Brain microvascular endothelial cell (primary cell): ENCODE measurements around the gene TDRD1.

Source experiments
- DNase-seq: peaks from one replicate; pipeline ENCODE4 v3.0.0-alpha.2; 2020
- H3K27ac ChIP-seq: fragments of 250-450 bp; sonication (Bioruptor Pico); 2 replicates; pipeline ENCODE4 v1.5.1; 2020; ENCODE audit warnings: mild to moderate bottlenecking, moderate library complexity
- H3K27me3 ChIP-seq: fragments of 250-450 bp; sonication (Bioruptor Pico); replicated peaks from 2 replicates; pipeline ENCODE4 v1.5.1; 2020; ENCODE audit warnings: mild to moderate bottlenecking
- H3K36me3 ChIP-seq: fragments of 250-450 bp; sonication (Bioruptor Pico); replicated peaks from 2 replicates; pipeline ENCODE4 v1.5.1; 2020; ENCODE audit warnings: mild to moderate bottlenecking
- H3K4me3 ChIP-seq: 2 replicates; pipeline ENCODE4 v1.5.1; 2011; ENCODE audit warnings: low read depth, mild to moderate bottlenecking, control low read depth, low read length, moderate library complexity
- in situ Hi-C: cut with HindIII; loops from 2 replicates; pipeline ENCODE4 v1.10.0; 2017; ENCODE audit warnings: low sequenced_read_pairs, low pct_ligation_motif_present
- TF ChIP-seq, protein P1 (sequence below): IDR thresholded peaks from 2 replicates; pipeline ENCODE4 v1.5.1; 2011; ENCODE audit warnings: low read depth, mild to moderate bottlenecking, moderate library complexity, low read length, control low read depth, inconsistent platforms; ENCODE audit errors: missing control alignments

The TDRD1 gene

GRCh38 chr10:114188001-114188400 lies 8.8 kb downstream of the TDRD1 start:
- in situ Hi-C loops = no loop called here
- DNase-seq = no peak
- Histone ChIP-seq H3K27me3 (no peaks in the 10 kb centered on the region), H3K36me3 (no peaks in the 10 kb centered on the region), H3K27ac (no peak overlapping the region), H3K4me3 (no peak overlapping the region)
- TF ChIP-seq, protein P1, sequence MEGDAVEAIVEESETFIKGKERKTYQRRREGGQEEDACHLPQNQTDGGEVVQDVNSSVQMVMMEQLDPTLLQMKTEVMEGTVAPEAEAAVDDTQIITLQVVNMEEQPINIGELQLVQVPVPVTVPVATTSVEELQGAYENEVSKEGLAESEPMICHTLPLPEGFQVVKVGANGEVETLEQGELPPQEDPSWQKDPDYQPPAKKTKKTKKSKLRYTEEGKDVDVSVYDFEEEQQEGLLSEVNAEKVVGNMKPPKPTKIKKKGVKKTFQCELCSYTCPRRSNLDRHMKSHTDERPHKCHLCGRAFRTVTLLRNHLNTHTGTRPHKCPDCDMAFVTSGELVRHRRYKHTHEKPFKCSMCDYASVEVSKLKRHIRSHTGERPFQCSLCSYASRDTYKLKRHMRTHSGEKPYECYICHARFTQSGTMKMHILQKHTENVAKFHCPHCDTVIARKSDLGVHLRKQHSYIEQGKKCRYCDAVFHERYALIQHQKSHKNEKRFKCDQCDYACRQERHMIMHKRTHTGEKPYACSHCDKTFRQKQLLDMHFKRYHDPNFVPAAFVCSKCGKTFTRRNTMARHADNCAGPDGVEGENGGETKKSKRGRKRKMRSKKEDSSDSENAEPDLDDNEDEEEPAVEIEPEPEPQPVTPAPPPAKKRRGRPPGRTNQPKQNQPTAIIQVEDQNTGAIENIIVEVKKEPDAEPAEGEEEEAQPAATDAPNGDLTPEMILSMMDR = no peak

GRCh38 chr10:114188900-114189299 lies 9.7 kb downstream of the TDRD1 start:
- in situ Hi-C loops = no loop called here
- Histone ChIP-seq H3K36me3 (no peaks in the 10 kb centered on the region), H3K4me3 (no peak overlapping the region), H3K27me3 (no peaks in the 10 kb centered on the region), H3K27ac (no peak overlapping the region)
- TF ChIP-seq, protein P1 = no peak
- DNase-seq = no peak

DNA sequence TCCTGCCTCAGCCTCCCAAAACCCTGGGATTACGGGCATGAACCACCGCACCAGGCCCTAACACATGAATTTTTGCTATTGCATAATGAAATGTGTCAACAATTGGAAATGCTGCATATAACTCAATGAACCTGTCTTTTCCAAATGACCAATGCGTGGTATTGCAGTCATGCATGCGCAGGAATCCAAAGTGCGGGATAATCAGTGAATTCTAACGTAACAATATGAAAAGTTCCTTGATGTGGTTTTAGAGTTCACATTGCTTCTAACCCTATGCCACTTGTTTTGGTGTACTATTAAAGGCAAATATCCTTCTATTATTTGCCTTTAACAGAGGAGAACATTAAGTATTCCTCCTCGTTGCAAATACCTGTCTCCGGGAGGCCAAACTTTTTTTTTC lies 10.5 kb downstream of the TDRD1 start:
- no peak for DNase-seq
- TF ChIP-seq, protein P1 = no peak
- no peak overlapping the region for H3K27ac ChIP-seq
- H3K4me3 ChIP-seq = no peak overlapping the region
- in situ Hi-C loops = no loop called here
- H3K27me3 ChIP-seq = no peaks in the 10 kb centered on the region
- no peaks in the 10 kb centered on the region for H3K36me3 ChIP-seq

DNA sequence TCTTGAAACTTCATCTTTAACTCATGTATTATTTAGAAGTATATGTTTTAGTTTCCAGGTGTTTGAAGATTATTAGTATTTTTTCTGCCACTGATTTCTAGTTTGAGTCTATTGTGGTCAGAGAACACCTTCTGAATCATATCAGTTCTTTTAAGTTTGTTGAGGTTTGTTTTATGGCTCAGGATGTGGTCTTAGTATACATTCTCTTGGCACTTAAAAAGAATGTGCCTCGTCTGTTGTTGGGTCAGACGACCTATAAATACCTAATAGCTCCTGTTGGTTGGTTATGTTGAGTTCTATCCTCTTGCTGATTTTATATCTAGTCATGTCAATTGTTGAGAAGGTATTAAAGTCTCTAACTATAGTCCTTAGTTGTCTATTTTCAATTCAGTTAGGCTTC lies 15.9 kb downstream of the TDRD1 start:
- TF ChIP-seq, protein P1 = no peak
- Histone ChIP-seq H3K27ac (no peak overlapping the region), H3K4me3 (no peak overlapping the region), H3K27me3 (no peaks in the 10 kb centered on the region), H3K36me3 (no peaks in the 10 kb centered on the region)
- in situ Hi-C loops = no loop called here
- DNase-seq = no peak

DNA sequence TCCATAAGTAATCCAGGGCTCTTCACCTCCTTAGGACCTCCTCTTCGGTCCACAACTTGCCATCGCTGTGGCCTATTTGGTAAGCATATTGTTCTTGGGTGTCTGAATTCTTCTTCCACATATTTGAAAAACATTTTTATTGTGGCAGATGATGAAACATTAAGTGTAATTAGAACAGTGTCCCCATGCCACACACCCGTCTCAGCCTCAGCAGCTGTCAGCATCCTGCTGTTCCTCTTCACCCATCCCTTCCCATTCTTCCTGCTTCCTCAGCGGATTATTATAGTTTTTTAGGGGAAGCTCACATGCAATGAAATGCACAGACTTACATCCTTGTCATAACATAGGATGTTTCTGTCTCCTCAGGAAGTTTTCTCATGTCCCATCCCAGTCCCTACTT lies 20.1 kb downstream of the TDRD1 start:
- no peak for DNase-seq
- no peak overlapping the region for H3K4me3 ChIP-seq
- in situ Hi-C loops = no loop called here
- TF ChIP-seq, protein P1 = no peak
- H3K27ac ChIP-seq = no peak overlapping the region
- no peaks in the 10 kb centered on the region for H3K36me3 ChIP-seq
- H3K27me3 ChIP-seq = no peaks in the 10 kb centered on the region

- TF ChIP-seq, protein P1 = no peak
- no peak overlapping the region for H3K27ac ChIP-seq
- in situ Hi-C loops = no loop called here
Observed at GRCh38 chr10:114202812-114203211, 23.7 kb downstream of the TDRD1 start.

More at GRCh38 chr10:114202812-114203211, 23.7 kb downstream of the TDRD1 start:
- no peak for DNase-seq
- Histone ChIP-seq H3K27me3 (no peaks in the 10 kb centered on the region), H3K4me3 (no peak overlapping the region), H3K36me3 (no peaks in the 10 kb centered on the region)
